IMR-90 (cell line): ENCODE data around the gene RGS14. TPM values are rescaled to one million over a fixed set of nuclear protein-coding genes. Genes with fewer than 3 reads are reported as not detected.
A peak's percentile ranks its signal among the peaks of the same experiment; 100 is the strongest.

Source experiments
- ATAC-seq: fragments of 200-7000 bp; cut with Tn5 transposase; 2 replicates; pipeline ENCODE4 v1.9.1; 2020; ENCODE audit warnings: low read depth, mild to moderate bottlenecking, moderate library complexity
- BruUV-seq: library from RNA; stranded (reverse); fragments of 400-500 nt; replicated peaks from 2 replicates; lab custom pipeline; 2021; lab: Mats Ljungman, UMichigan
- CTCF ChIA-PET: fragments of 300-600 bp; formaldehyde crosslinking; extraction: SDS; loops from one replicate; lab custom pipeline; 2021; ENCODE audit warnings: antibody characterized with exemption; lab: Yijun Ruan, JAX
- POLR2A ChIA-PET: fragments of 300-600 bp; sonication (Branson Sonifier 250); formaldehyde crosslinking; loops from one replicate; lab custom pipeline; 2022; ENCODE audit warnings: antibody characterized with exemption; ENCODE audit not compliant: unreplicated experiment; lab: Charles Lee
- DNase-seq: peaks from one replicate; pipeline ENCODE4 v3.0.0; 2013
- H2AFZ ChIP-seq: replicated peaks from 2 replicates; pipeline ENCODE3; 2013; ENCODE audit warnings: low read length, mild to moderate bottlenecking; ENCODE audit not compliant: poor library complexity
- H2AK5ac ChIP-seq: 2 replicates; pipeline ENCODE4 v1.6.1; 2013; ENCODE audit warnings: low read depth, low read length, inconsistent platforms
- H2AK9ac ChIP-seq: replicated peaks from 2 replicates; pipeline ENCODE3; 2013; ENCODE audit warnings: mild to moderate bottlenecking, low read depth, low read length, moderate library complexity; ENCODE audit not compliant: poor library complexity
- H2BK120ac ChIP-seq: 2 replicates; pipeline ENCODE4 v1.6.1; 2013; ENCODE audit warnings: low read depth, low read length, inconsistent platforms
- H2BK15ac ChIP-seq: 3 replicates; pipeline ENCODE4 v1.6.1; 2013; ENCODE audit warnings: low read depth, low read length, inconsistent platforms
- H2BK20ac ChIP-seq: 2 replicates; pipeline ENCODE4 v1.6.1; 2013; ENCODE audit warnings: low read depth, mild to moderate bottlenecking, inconsistent platforms, low read length, moderate library complexity
- H2BK5ac ChIP-seq: 2 replicates; pipeline ENCODE4 v1.6.1; 2013; ENCODE audit warnings: mild to moderate bottlenecking, low read depth, low read length, inconsistent platforms; ENCODE audit not compliant: poor library complexity, severe bottlenecking
- H3K14ac ChIP-seq: replicated peaks from 2 replicates; pipeline ENCODE4 v1.6.1; 2013; ENCODE audit warnings: low read depth, low read length, inconsistent platforms
- H3K18ac ChIP-seq: 2 replicates; pipeline ENCODE4 v1.6.1; 2013; ENCODE audit warnings: low read depth, low read length, control low read depth
- H3K23ac ChIP-seq: 2 replicates; pipeline ENCODE4 v1.6.1; 2013; ENCODE audit warnings: low read depth, low read length, inconsistent platforms
- H3K27ac ChIP-seq: 2 replicates; pipeline ENCODE4 v1.5.1; 2013; ENCODE audit warnings: mild to moderate bottlenecking, control low read depth, low read length; ENCODE audit not compliant: insufficient read depth
- H3K27me3 ChIP-seq: 2 replicates; pipeline ENCODE4 v1.6.1; 2013; ENCODE audit warnings: low read length; ENCODE audit not compliant: control insufficient read depth, insufficient read depth
- H3K36me3 ChIP-seq: 2 replicates; pipeline ENCODE4 v1.6.1; 2013; ENCODE audit warnings: low read length, mixed read lengths; ENCODE audit not compliant: control insufficient read depth, insufficient read depth
- H3K4ac ChIP-seq: 2 replicates; pipeline ENCODE4 v1.6.1; 2013; ENCODE audit warnings: low read depth, low read length, inconsistent platforms
- H3K4me1 ChIP-seq: 2 replicates; pipeline ENCODE4 v1.6.1; 2013; ENCODE audit warnings: low read length, mixed read lengths; ENCODE audit not compliant: control insufficient read depth, insufficient read depth
- H3K4me2 ChIP-seq: 2 replicates; pipeline ENCODE4 v1.6.1; 2013; ENCODE audit warnings: low read depth, mild to moderate bottlenecking, control low read depth, low read length, moderate library complexity
- H3K4me3 ChIP-seq: 2 replicates; pipeline ENCODE4 v1.5.1; 2013; ENCODE audit warnings: low read depth, mild to moderate bottlenecking, control low read depth, low read length, moderate library complexity; ENCODE audit not compliant: insufficient read depth
- H3K56ac ChIP-seq: 2 replicates; pipeline ENCODE4 v1.6.1; 2013; ENCODE audit warnings: low read length, inconsistent platforms; ENCODE audit not compliant: insufficient read depth; ENCODE audit errors: extremely low read depth
- H3K79me1 ChIP-seq, 2 experiments: 2 replicates each; pipeline ENCODE4 v1.6.1; 2013; ENCODE audit warnings: low read length in 2 of 2, inconsistent platforms in 1 of 2, low read depth in 1 of 2
- H3K9ac ChIP-seq: 2 replicates; pipeline ENCODE4 v1.6.1; 2013; ENCODE audit warnings: low read depth, low read length, control low read depth
- H3K9me1 ChIP-seq: 2 replicates; pipeline ENCODE4 v1.6.1; 2013; ENCODE audit warnings: low read length, inconsistent platforms; ENCODE audit not compliant: insufficient read depth
- H3K9me3 ChIP-seq: 2 replicates; pipeline ENCODE4 v1.6.1; 2013; ENCODE audit warnings: low read length; ENCODE audit not compliant: control insufficient read depth, insufficient read depth
- H4K20me1 ChIP-seq: 2 replicates; pipeline ENCODE4 v1.6.1; 2013; ENCODE audit warnings: low read length, inconsistent platforms; ENCODE audit not compliant: insufficient read depth
- H4K5ac ChIP-seq: 2 replicates; pipeline ENCODE4 v1.6.1; 2013; ENCODE audit warnings: mild to moderate bottlenecking, low read depth, low read length, control low read depth
- H4K8ac ChIP-seq, 2 experiments: 2 replicates each; pipeline ENCODE4 v1.6.1; 2013; ENCODE audit warnings: low read depth in 2 of 2, low read length in 2 of 2, control low read depth in 1 of 2, inconsistent platforms in 1 of 2
- H4K91ac ChIP-seq: 2 replicates; pipeline ENCODE4 v1.6.1; 2013; ENCODE audit warnings: low read depth, low read length, inconsistent platforms; ENCODE audit not compliant: insufficient read depth
- BHLHE40 ChIP-seq: fragments of 150-350 bp; IDR thresholded peaks from 2 replicates; pipeline ENCODE4 v1.6.1; 2016; ENCODE audit warnings: mild to moderate bottlenecking, low read depth, low read length
- CEBPB ChIP-seq: IDR thresholded peaks from 2 replicates; pipeline ENCODE4 v1.6.1; 2012; ENCODE audit warnings: low read depth, low read length, improper control_type of control experiment
- CHD1 ChIP-seq: IDR thresholded peaks from 2 replicates; pipeline ENCODE4 v1.6.1; 2012; ENCODE audit warnings: low read depth, low read length, improper control_type of control experiment
- FOS ChIP-seq: fragments of 150-350 bp; IDR thresholded peaks from 2 replicates; pipeline ENCODE4 v1.6.1; 2016; ENCODE audit warnings: low read depth, low read length
- MAFK ChIP-seq: IDR thresholded peaks from 2 replicates; pipeline ENCODE4 v1.6.1; 2012; ENCODE audit warnings: low read depth, low read length, improper control_type of control experiment
- MAZ ChIP-seq: IDR thresholded peaks from 2 replicates; pipeline ENCODE4 v1.6.1; 2012; ENCODE audit warnings: low read depth, mild to moderate bottlenecking, low read length, improper control_type of control experiment, moderate library complexity, borderline replicate concordance
- MXI1 ChIP-seq: IDR thresholded peaks from 2 replicates; pipeline ENCODE4 v1.6.1; 2012; ENCODE audit warnings: low read depth, mild to moderate bottlenecking, low read length, moderate library complexity, borderline replicate concordance
- NFE2L2 ChIP-seq: fragments of 150-350 bp; IDR thresholded peaks from 2 replicates; pipeline ENCODE4 v1.6.1; 2016; ENCODE audit warnings: low read depth, mild to moderate bottlenecking, low read length
- POLR2A ChIP-seq: IDR thresholded peaks from 2 replicates; pipeline ENCODE4 v1.6.1; 2012; ENCODE audit warnings: mild to moderate bottlenecking, low read depth, low read length
- RAD21 ChIP-seq: IDR thresholded peaks from 2 replicates; pipeline ENCODE4 v1.6.1; 2012; ENCODE audit warnings: low read length, improper control_type of control experiment
- RFX5 ChIP-seq: IDR thresholded peaks from 2 replicates; pipeline ENCODE4 v1.8.0; 2012; ENCODE audit warnings: low read depth, mild to moderate bottlenecking, low read length, moderate library complexity
- SMC3 ChIP-seq: fragments of 150-350 bp; IDR thresholded peaks from 2 replicates; pipeline ENCODE4 v1.6.1; 2016; ENCODE audit warnings: low read depth, mild to moderate bottlenecking, antibody characterized with exemption, low read length, moderate library complexity
- USF2 ChIP-seq: fragments of 150-350 bp; IDR thresholded peaks from 2 replicates; pipeline ENCODE4 v1.6.1; 2017; ENCODE audit warnings: mild to moderate bottlenecking, antibody characterized with exemption, low read length, low read depth
- WGBS, 2 experiments: methylation state at CpG; one replicate each; pipeline versions ENCODE4 v1.1.5 to v1.1.7; 2013; ENCODE audit warnings: missing lambda C conversion rate in 2 of 2; ENCODE audit not compliant: insufficient read length in 1 of 2; ENCODE audit errors: extremely low coverage in 2 of 2; 5-methylcytosine and 5-hydroxymethylcytosine counted together
- dilution Hi-C: fragments of 300-500 bp; cut with HindIII; formaldehyde crosslinking; loops from one replicate; pipeline ENCODE4 v1.14.3; 2018; ENCODE audit warnings: low sequenced_read_pairs; ENCODE audit not compliant: unreplicated experiment
- in situ Hi-C: fragments of 300-500 bp; cut with MboI; formaldehyde crosslinking; loops from 3 replicates; pipeline ENCODE4 v1.14.3; 2019; ENCODE audit warnings: low sequenced_read_pairs, inconsistent platforms, mixed read lengths
- intact Hi-C: fragments of 100-400 bp; cut with micrococcal nuclease; formaldehyde crosslinking; loops from 2 replicates; pipeline ENCODE4 v1.10.0; 2022
- polyA plus RNA-seq, 3 experiments: library from polyadenylated mRNA; depleted of rRNA; stranded (reverse); fragments of >200 nt; gene quantifications; 2 replicates each; pipeline ENCODE4 v1.2.3, GENCODE V29; 2012; ENCODE audit warnings: low replicate concordance in 1 of 3
- total RNA-seq: library from RNA; depleted of rRNA; stranded (reverse); fragments of >200 nt; gene quantifications from 2 replicates; pipeline ENCODE4 v1.2.3, GENCODE V29; 2012
- TF ChIP-seq, protein P1 (sequence below): fragments of 150-350 bp; IDR thresholded peaks from 2 replicates; pipeline ENCODE4 v1.6.1; 2016; ENCODE audit warnings: low read depth, mild to moderate bottlenecking, low read length, moderate library complexity, borderline replicate concordance
- TF ChIP-seq, protein P2 (sequence below): conservative IDR thresholded peaks from 2 replicates; pipeline ENCODE4 v1.5.1; 2012; ENCODE audit warnings: mild to moderate bottlenecking, low read depth, low read length, improper control_type of control experiment

Gene RGS14
- total and polyA plus RNA-seq, 2 of the 4 experiments (the other 2 are of a cell fraction), result 1.1 to 6.5 TPM

DNA sequence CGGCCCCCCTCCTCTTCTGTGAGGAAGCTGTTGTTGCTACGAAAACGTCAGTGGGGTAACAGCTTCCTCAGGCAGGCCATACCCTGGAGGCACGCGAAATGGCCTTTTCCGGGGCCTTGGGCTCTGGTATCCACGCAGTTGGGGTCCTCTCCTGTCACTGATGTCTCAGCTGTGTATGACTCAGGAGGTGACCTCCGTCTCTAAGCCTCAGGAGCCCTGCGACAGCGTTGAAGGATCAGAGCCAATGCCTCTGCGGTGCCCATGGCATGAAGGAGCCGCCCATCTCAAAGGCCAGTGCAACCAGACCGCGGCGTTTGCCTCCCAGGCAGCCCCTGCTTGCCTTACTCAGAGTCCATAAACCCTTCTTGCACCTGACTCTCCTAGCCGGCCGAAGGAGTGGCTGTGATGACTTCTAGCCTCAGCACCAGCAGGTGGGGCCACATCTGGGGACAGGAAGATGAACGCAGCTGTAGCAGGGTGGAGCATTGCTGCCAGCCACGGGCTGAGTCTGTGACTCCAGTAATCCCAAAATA is 45.0 kb upstream of the RGS14 start:
- Histone ChIP-seq H2AFZ (peak overlapping the region; percentile 79), H3K4me1 (peaks cover 7% of the 10 kb centered on the region; the same call in 1 of the 2 replicates), H2AK9ac (peak overlapping the region; percentile 88), H4K20me1 (peaks cover 33% of the 10 kb centered on the region), H3K18ac (no peak overlapping the region), H3K4me2 (peak overlapping the region; percentile 25; the same call in 1 of the 2 replicates), H3K27ac (peak overlapping the region; percentile 44; the same call in 1 of the 2 replicates), H3K36me3 (no peaks in the 10 kb centered on the region; the same call in 1 of the 2 replicates), H4K8ac (peak overlapping the region; percentile 26 to 66), H3K79me1 (peaks cover 9 to 47% of the 10 kb centered on the region in 2 experiments; a peak in 3 of 4 replicates), H2BK5ac (peak overlapping the region; percentile 2), H3K9me3 (no peaks in the 10 kb centered on the region), H3K4ac (peak overlapping the region; percentile 34), H2BK15ac (no peak overlapping the region), H3K14ac (peak overlapping the region; percentile 48), H3K56ac (no peak overlapping the region), H3K9ac (peak overlapping the region; percentile 32; the same call in 1 of the 2 replicates), H3K4me3 (no peak overlapping the region), H2BK20ac (no peak overlapping the region), H3K27me3 (no peaks in the 10 kb centered on the region), H2BK120ac (0 out of 2 replicates have a peak overlapping the region, but pooled peaks have one; percentile 16), H4K5ac (no peak overlapping the region), H3K9me1 (0 out of 2 replicates have a peak, but pooled peaks cover 2% of the 10 kb centered on the region), H2AK5ac (peak overlapping the region; percentile 67), H4K91ac (peak overlapping the region; percentile 84), H3K23ac (0 out of 2 replicates have a peak overlapping the region, but pooled peaks have one; percentile 17)
- POLR2A ChIA-PET, result no interaction called here
- BruUV-seq, result no TSS peak
- WGBS, 2 experiments, result 17% methylated on average over 9 of the region's 19 CpGs; no CpG with 5 or more reads in 1 of the 2 experiments
- DNase-seq, result no peak
- intact Hi-C loops, result no loop called here
- in situ Hi-C loops, result loop anchor here (5.0 kb wide), 1 partner anchor 135 kb away; the partner anchor contains the start of gene PRR7
- CTCF ChIA-PET, result no interaction called here
- peak; percentile 2 for ATAC-seq
- dilution Hi-C loops, result no loop called here
- TF ChIP-seq, protein P1, sequence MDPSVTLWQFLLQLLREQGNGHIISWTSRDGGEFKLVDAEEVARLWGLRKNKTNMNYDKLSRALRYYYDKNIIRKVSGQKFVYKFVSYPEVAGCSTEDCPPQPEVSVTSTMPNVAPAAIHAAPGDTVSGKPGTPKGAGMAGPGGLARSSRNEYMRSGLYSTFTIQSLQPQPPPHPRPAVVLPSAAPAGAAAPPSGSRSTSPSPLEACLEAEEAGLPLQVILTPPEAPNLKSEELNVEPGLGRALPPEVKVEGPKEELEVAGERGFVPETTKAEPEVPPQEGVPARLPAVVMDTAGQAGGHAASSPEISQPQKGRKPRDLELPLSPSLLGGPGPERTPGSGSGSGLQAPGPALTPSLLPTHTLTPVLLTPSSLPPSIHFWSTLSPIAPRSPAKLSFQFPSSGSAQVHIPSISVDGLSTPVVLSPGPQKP, result no peak
- TF ChIP-seq CEBPB (no peak), BHLHE40 (no peak), POLR2A (no peak), RFX5 (no peak), FOS (no peak), MAFK (no peak), NFE2L2 (no peak), RAD21 (no peak), MAZ (no peak), MXI1 (no peak), SMC3 (no peak), USF2 (no peak), CHD1 (no peak)
- TF ChIP-seq, protein P2, sequence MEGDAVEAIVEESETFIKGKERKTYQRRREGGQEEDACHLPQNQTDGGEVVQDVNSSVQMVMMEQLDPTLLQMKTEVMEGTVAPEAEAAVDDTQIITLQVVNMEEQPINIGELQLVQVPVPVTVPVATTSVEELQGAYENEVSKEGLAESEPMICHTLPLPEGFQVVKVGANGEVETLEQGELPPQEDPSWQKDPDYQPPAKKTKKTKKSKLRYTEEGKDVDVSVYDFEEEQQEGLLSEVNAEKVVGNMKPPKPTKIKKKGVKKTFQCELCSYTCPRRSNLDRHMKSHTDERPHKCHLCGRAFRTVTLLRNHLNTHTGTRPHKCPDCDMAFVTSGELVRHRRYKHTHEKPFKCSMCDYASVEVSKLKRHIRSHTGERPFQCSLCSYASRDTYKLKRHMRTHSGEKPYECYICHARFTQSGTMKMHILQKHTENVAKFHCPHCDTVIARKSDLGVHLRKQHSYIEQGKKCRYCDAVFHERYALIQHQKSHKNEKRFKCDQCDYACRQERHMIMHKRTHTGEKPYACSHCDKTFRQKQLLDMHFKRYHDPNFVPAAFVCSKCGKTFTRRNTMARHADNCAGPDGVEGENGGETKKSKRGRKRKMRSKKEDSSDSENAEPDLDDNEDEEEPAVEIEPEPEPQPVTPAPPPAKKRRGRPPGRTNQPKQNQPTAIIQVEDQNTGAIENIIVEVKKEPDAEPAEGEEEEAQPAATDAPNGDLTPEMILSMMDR, result no peak
